ENCODE measurements around the gene FAF2.

DNA sequence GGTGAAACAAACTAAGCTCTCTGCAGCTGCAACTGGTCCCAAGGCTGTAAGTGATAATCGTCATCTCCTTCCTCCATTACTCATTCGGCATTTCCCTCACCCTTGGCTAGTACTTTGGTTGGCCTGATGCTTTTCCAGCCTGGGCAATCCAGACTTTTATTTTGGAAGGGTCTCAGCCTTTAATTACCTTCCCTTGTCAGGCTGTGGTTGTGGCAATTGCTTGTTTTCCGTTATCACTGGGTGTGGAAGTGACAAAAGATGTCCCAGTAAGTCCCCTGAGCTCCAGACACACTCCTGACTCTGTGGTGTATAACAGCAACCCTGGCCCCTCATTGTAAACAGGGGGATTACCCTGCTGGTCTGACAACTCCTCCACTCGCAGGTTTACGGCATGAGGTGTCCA is 6.3 kb upstream of the FAF2 start:
- TF ChIP-seq, protein P1, sequence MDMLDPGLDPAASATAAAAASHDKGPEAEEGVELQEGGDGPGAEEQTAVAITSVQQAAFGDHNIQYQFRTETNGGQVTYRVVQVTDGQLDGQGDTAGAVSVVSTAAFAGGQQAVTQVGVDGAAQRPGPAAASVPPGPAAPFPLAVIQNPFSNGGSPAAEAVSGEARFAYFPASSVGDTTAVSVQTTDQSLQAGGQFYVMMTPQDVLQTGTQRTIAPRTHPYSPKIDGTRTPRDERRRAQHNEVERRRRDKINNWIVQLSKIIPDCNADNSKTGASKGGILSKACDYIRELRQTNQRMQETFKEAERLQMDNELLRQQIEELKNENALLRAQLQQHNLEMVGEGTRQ (IDR thresholded peaks at IDR 0.05): no peak
- no peak for TF ChIP-seq MAZ (IDR thresholded peaks at IDR 0.05; ENCODE audit: borderline replicate concordance, low read depth, low read length)
- no peak for TF ChIP-seq NR3C1 (IDR thresholded peaks at IDR 0.05)
- TF ChIP-seq EP300 (IDR thresholded peaks at IDR 0.05): no peak
- TF ChIP-seq, protein P2, sequence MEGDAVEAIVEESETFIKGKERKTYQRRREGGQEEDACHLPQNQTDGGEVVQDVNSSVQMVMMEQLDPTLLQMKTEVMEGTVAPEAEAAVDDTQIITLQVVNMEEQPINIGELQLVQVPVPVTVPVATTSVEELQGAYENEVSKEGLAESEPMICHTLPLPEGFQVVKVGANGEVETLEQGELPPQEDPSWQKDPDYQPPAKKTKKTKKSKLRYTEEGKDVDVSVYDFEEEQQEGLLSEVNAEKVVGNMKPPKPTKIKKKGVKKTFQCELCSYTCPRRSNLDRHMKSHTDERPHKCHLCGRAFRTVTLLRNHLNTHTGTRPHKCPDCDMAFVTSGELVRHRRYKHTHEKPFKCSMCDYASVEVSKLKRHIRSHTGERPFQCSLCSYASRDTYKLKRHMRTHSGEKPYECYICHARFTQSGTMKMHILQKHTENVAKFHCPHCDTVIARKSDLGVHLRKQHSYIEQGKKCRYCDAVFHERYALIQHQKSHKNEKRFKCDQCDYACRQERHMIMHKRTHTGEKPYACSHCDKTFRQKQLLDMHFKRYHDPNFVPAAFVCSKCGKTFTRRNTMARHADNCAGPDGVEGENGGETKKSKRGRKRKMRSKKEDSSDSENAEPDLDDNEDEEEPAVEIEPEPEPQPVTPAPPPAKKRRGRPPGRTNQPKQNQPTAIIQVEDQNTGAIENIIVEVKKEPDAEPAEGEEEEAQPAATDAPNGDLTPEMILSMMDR (IDR thresholded peaks at IDR 0.05): no peak
- no peak for TF ChIP-seq RAD21 (conservative IDR thresholded peaks at IDR 0.05 in 1 of 2, IDR thresholded peaks at IDR 0.05 in 1 of 2)
- no peak for TF ChIP-seq ZSCAN20 (CRISPR knock-in tag; IDR thresholded peaks at IDR 0.05)
- TF ChIP-seq PHF8 (IDR thresholded peaks at IDR 0.05; ENCODE audit: borderline replicate concordance, low read depth): no peak
- TF ChIP-seq ESRRA (IDR thresholded peaks at IDR 0.05; ENCODE audit: borderline replicate concordance, low read length): no peak
- no peak for TF ChIP-seq MYC (IDR thresholded peaks at IDR 0.05; ENCODE audit: borderline replicate concordance, low read length)
- TF ChIP-seq CHD4 (IDR thresholded peaks at IDR 0.05; ENCODE audit: borderline replicate concordance): no peak
- TF ChIP-seq RFX5 (IDR thresholded peaks at IDR 0.05): no peak
- no peak for TF ChIP-seq FOSL2 (IDR thresholded peaks at IDR 0.05)
- TF ChIP-seq FOSL2 (CRISPR knock-in tag; IDR thresholded peaks at IDR 0.05): no peak
- no peak for TF ChIP-seq POLR2A (IDR thresholded peaks at IDR 0.05; ENCODE audit: low read length)
